ENCODE data around the gene KRTAP13-2. TPM values are rescaled to one million over a fixed set of nuclear protein-coding genes. Genes with fewer than 3 reads are reported as not detected.

The KRTAP13-2 gene
- total RNA-seq, 4 donors from 2014 or later: not detected

DNA sequence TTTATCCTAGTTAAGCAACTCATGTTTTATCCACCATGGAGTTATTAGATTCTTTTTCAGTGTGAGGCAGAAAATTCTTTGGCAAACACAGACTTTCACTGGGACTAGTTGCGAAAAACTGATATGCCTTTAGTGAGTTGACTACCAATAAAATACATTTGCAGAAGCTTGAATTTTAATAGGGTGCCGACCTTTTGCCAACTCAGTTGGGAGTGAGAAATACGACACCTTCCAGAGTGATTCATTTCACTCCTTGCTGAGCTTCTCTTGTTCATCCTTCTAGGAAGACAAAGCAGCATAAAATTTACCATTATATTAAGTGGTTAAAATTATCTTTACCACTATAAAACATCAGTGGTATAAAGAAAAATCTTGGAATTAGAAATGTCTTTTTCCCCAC lies 22.5 kb downstream of the KRTAP13-2 start:
- Histone ChIP-seq H3K4me1 (no peaks in the 10 kb centered on the region), H3K4me3 (no peak overlapping the region), H3K9me3 (no peaks in the 10 kb centered on the region), H3K27me3 (no peaks in the 10 kb centered on the region), H3K27ac (replicated peaks in 1 of 4) (no peak overlapping the region), H3K36me3 (no peaks in the 10 kb centered on the region)
- 67% methylated on average over 3 of the region's 3 CpGs for WGBS
- no peak for DNase-seq (ENCODE audit: extremely low spot score)
- no peak for TF ChIP-seq POLR2AphosphoS5 (IDR thresholded peaks at IDR 0.05)
- no peak for TF ChIP-seq CTCF (IDR thresholded peaks at IDR 0.05)
- no peak for TF ChIP-seq POLR2A (IDR thresholded peaks at IDR 0.05; ENCODE audit: low read depth)
- TF ChIP-seq EP300 (IDR thresholded peaks at IDR 0.05): no peak
- intact Hi-C loops (cut with DNase I): no loop called here

DNA sequence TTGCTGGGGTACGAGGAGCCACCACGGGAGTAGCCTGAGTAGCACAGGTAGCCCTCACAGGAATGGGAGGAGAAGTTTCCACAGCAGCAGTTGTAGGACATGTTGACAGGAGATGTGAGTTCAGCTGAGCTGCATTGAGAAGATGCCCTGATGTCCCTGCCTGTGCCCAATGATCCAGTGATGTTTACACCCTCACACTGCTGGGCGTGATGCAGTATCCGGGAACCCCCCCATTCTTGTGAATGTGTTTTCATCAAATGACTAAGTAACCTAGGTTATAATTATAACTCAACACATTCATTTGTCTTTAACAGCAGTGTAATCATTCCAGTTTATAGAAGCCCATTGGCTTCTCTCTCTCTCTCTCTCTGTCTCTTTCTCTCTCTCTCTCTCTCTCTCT lies 23.6 kb downstream of the KRTAP13-2 start, which contains the start of gene KRTAP23-1:
Gene KRTAP23-1 (minus strand): TSS at position 101 of the 400 bp plus-strand sequence. CDS start 0 bp downstream, at position 101.
- Histone ChIP-seq H3K4me3 (no peak within 1 kb of the TSS), H3K4me1 (no peaks in the 10 kb centered on the region), H3K36me3 (no peaks in the 10 kb centered on the region), H3K9me3 (no peaks in the 10 kb centered on the region), H3K27me3 (no peaks in the 10 kb centered on the region), H3K27ac (replicated peaks in 1 of 4) (no peak within 1 kb of the TSS)
- no peak for DNase-seq (ENCODE audit: extremely low spot score)
- 88% methylated on average over 4 of the region's 4 CpGs for WGBS
- no peak for TF ChIP-seq CTCF (IDR thresholded peaks at IDR 0.05)
- no peak for TF ChIP-seq POLR2A (IDR thresholded peaks at IDR 0.05; ENCODE audit: low read depth)
- no peak for TF ChIP-seq POLR2AphosphoS5 (IDR thresholded peaks at IDR 0.05)
- TF ChIP-seq EP300 (IDR thresholded peaks at IDR 0.05): no peak
- intact Hi-C loops (cut with DNase I): no loop called here

GRCh38 chr21:30345014-30345413 lies 27.1 kb downstream of the KRTAP13-2 start:
- WGBS: 72% methylated on average over 2 of the region's 2 CpGs
- DNase-seq (ENCODE audit: extremely low spot score): no peak
- no peak overlapping the region for H3K27ac ChIP-seq (replicated peaks in 1 of 4)
- intact Hi-C loops (cut with DNase I): no loop called here
- H3K27me3 ChIP-seq: no peaks in the 10 kb centered on the region
- no peak overlapping the region for H3K4me3 ChIP-seq
- TF ChIP-seq EP300 (IDR thresholded peaks at IDR 0.05) (no peak), POLR2A (IDR thresholded peaks at IDR 0.05; ENCODE audit: low read depth) (no peak), POLR2AphosphoS5 (IDR thresholded peaks at IDR 0.05) (no peak), CTCF (IDR thresholded peaks at IDR 0.05) (no peak)
- H3K4me1 ChIP-seq: no peaks in the 10 kb centered on the region
- no peaks in the 10 kb centered on the region for H3K9me3 ChIP-seq
- H3K36me3 ChIP-seq: no peaks in the 10 kb centered on the region

DNA sequence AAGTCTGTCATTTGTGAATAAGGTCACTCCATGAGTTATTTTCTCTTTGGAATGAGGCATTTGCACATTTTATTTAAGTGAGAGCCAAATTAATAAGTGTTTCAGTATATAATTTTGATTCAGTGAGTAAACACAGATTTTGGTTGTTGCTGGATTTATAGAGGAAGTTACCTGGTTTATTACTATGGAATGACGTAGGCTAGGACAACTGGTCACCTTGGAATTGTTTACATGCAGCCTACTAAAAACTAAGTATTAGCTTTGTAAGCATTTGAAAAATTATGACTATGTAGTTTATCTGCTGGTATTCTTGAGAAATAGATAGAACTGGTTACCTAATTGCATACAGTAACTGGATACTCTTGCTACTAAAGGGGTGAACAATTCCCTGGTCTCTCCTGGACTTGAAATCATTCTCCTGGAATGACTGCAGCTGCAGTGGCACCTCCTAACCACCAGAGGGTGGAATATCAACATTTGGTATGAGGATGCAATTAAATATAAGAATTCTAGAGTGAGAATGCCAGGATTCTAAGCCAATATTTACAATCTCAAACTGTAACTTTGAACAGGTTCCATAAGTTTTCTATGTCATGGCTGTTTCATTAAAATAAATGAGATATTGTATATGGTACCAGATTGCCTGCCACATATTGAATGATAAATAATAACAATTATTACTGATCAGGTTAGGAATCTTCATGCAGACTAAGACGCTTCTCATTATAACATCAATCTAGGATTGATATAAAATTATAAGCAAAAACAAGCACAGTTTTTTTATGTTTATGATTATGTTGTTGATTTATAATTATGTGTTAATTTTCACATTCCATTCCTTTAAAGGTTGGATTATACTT lies 31.1 kb downstream of the KRTAP13-2 start:
- intact Hi-C loops (cut with DNase I): loop anchor here (5.0 kb wide), 1 partner anchor 746 kb away; no protein-coding TSS in a partner anchor
- Histone ChIP-seq H3K27me3 (no peaks in the 10 kb centered on the region), H3K9me3 (no peaks in the 10 kb centered on the region), H3K36me3 (no peaks in the 10 kb centered on the region), H3K4me3 (no peak overlapping the region), H3K27ac (replicated peaks in 1 of 4) (no peak overlapping the region), H3K4me1 (no peaks in the 10 kb centered on the region)
- WGBS: 91% methylated on average over 2 of the region's 2 CpGs
- no peak for DNase-seq (ENCODE audit: extremely low spot score)
- no peak for TF ChIP-seq EP300 (IDR thresholded peaks at IDR 0.05)
- TF ChIP-seq CTCF (IDR thresholded peaks at IDR 0.05): peak; percentile 56 to 81 (median 68)

Data from esophagus muscularis mucosa (tissue), 4 donors.